ENCODE measurements around the gene OR6J1. TPM values are rescaled to one million over a fixed set of nuclear protein-coding genes. Genes with fewer than 3 reads are reported as not detected.
A peak's percentile ranks its signal among the peaks of the same experiment; 100 is the strongest.
"Not testable (repeated sequence)": the region's sequence is repeated elsewhere in the genome, so short reads cannot be mapped to it uniquely, and the experiment has no call there.

OR6J1 gene
- total RNA-seq, 1 experiment from 2014 or later: not detected

DNA sequence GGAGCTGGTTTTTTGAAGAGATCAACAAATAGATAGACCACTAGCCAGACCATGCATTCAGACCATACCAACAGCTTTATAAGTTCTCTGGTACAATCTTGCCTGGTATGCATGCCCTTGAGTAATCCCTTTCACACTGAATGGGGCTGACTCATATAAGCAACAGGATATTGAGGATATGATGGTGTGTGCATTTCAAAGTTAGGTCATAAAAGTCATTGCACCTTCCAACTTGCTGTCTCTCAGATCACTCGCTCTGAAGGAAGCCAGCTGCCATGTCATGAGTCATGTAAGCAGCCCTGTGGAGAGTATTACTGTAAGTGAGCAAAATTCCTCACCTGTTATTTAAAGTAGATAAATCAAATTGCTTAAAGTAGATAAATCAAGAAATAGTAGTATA is 45.0 kb upstream of the OR6J1 start:
- Histone ChIP-seq H3F3A (ENCODE audit: low read length, unreplicated experiment) (no peaks in the 10 kb centered on the region), H2AFZ (ENCODE audit: low read length) (no peak overlapping the region), H3K9me2 (replicated peaks; ENCODE audit: low read length) (no peaks in the 10 kb centered on the region), H3K79me2 (ENCODE audit: low read length) (no peaks in the 10 kb centered on the region), H3K9me3 (ENCODE audit: low read length) (no peaks in the 10 kb centered on the region), H3K27me3 (ENCODE audit: low read length) (peaks cover 17% of the 10 kb centered on the region), H3K4me1 (ENCODE audit: insufficient read depth, low read length) (0 out of 2 replicates have a peak, but pooled peaks cover 4% of the 10 kb centered on the region), H4K20me1 (ENCODE audit: low read length) (no peaks in the 10 kb centered on the region), H3K36me3 (ENCODE audit: low read depth, low read length) (no peaks in the 10 kb centered on the region), H3K27ac (ENCODE audit: low read length) (no peak overlapping the region), H3K4me2 (ENCODE audit: low read length) (no peak overlapping the region), H3K9ac (ENCODE audit: low read length) (no peak overlapping the region), H3K4me3 (ENCODE audit: low read length) (no peak overlapping the region)
- CTCF ChIA-PET: no interaction called here
- DNase-seq (peak; percentile 89), ATAC-seq (peak; percentile 99)
- POLR2A ChIA-PET (ENCODE audit: unreplicated experiment): no interaction called here
- BruUV-seq (replicated peaks): no TSS peak
- TF ChIP-seq EZH2phosphoT487 (IDR thresholded peaks at IDR 0.05; ENCODE audit: borderline replicate concordance, low read length): no peak
- TF ChIP-seq, protein P1, sequence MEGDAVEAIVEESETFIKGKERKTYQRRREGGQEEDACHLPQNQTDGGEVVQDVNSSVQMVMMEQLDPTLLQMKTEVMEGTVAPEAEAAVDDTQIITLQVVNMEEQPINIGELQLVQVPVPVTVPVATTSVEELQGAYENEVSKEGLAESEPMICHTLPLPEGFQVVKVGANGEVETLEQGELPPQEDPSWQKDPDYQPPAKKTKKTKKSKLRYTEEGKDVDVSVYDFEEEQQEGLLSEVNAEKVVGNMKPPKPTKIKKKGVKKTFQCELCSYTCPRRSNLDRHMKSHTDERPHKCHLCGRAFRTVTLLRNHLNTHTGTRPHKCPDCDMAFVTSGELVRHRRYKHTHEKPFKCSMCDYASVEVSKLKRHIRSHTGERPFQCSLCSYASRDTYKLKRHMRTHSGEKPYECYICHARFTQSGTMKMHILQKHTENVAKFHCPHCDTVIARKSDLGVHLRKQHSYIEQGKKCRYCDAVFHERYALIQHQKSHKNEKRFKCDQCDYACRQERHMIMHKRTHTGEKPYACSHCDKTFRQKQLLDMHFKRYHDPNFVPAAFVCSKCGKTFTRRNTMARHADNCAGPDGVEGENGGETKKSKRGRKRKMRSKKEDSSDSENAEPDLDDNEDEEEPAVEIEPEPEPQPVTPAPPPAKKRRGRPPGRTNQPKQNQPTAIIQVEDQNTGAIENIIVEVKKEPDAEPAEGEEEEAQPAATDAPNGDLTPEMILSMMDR (conservative IDR thresholded peaks at IDR 0.05; ENCODE audit: low read depth, low read length): no peak
- intact Hi-C loops (cut with micrococcal nuclease): no loop called here

DNA sequence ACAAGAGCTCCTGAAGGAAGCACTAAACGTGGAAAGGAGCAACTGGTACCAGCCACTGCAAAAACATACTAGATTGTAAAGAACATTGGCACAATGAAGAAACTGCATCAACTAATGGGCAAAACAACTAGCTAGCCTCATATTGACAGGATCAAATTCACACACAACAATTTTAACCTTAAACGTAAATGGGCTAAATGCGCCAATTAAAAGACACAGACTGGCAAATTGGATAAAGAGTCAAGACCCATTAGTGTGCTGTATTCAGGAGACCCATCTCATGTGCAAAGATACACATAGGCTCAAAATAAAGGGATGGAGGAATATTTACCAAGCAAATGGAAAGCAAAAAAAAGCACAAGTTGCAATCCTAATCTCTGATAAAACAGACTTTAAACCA is 43.8 kb upstream of the OR6J1 start:
- ATAC-seq; H3K9me3 ChIP-seq (ENCODE audit: low read length); POLR2A ChIA-PET (ENCODE audit: unreplicated experiment); H3K9me2 ChIP-seq (replicated peaks; ENCODE audit: low read length); H3K4me3 ChIP-seq (ENCODE audit: low read length); H3K27ac ChIP-seq (ENCODE audit: low read length); H3K79me2 ChIP-seq (ENCODE audit: low read length); BruUV-seq (replicated peaks); H3K9ac ChIP-seq (ENCODE audit: low read length); H3K4me1 ChIP-seq (ENCODE audit: insufficient read depth, low read length); H3K4me2 ChIP-seq (ENCODE audit: low read length); H3K36me3 ChIP-seq (ENCODE audit: low read depth, low read length); CTCF ChIA-PET; DNase-seq; H3F3A ChIP-seq (ENCODE audit: low read length, unreplicated experiment); H4K20me1 ChIP-seq (ENCODE audit: low read length); intact Hi-C loops (cut with micrococcal nuclease); H2AFZ ChIP-seq (ENCODE audit: low read length): not testable (repeated sequence)
- H3K27me3 ChIP-seq (ENCODE audit: low read length): peaks cover 13% of the 10 kb centered on the region

DNA sequence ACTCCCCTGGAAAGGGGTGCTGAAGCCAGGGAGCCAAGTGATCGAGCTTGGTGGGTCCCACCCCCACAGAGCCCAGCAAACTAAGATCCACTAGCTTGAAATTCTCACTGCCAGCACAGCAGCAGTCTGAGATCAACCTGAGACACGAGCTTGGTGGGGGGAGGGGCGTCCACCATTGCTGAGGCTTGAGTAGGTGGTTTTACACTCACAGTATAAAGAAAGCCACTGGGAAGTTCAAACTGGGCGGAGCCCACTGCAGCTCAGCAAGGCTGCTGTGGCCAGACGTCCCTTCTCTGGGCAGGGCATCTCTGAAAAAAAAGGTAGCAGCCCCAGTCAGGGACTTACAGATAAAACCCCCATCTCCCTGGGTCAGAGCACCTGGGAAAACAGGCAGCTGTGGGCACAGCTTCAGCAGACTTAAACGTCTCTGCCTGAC is 42.0 kb upstream of the OR6J1 start:
- intact Hi-C loops (cut with micrococcal nuclease); H3K27ac ChIP-seq (ENCODE audit: low read length); H4K20me1 ChIP-seq (ENCODE audit: low read length); H3K9ac ChIP-seq (ENCODE audit: low read length); H3K79me2 ChIP-seq (ENCODE audit: low read length); H3K36me3 ChIP-seq (ENCODE audit: low read depth, low read length); BruUV-seq (replicated peaks); H3K9me2 ChIP-seq (replicated peaks; ENCODE audit: low read length); H3K4me1 ChIP-seq (ENCODE audit: insufficient read depth, low read length); H3K4me3 ChIP-seq (ENCODE audit: low read length); DNase-seq; POLR2A ChIA-PET (ENCODE audit: unreplicated experiment); H3K4me2 ChIP-seq (ENCODE audit: low read length); H2AFZ ChIP-seq (ENCODE audit: low read length); ATAC-seq; H3K9me3 ChIP-seq (ENCODE audit: low read length); H3F3A ChIP-seq (ENCODE audit: low read length, unreplicated experiment): not testable (repeated sequence)
- H3K27me3 ChIP-seq (ENCODE audit: low read length): peaks cover 13% of the 10 kb centered on the region
- CTCF ChIA-PET: interaction anchor here (0.6 kb wide), 1 partner anchor 137 kb away, joined by 4 read pairs; no protein-coding TSS in a partner anchor

DNA sequence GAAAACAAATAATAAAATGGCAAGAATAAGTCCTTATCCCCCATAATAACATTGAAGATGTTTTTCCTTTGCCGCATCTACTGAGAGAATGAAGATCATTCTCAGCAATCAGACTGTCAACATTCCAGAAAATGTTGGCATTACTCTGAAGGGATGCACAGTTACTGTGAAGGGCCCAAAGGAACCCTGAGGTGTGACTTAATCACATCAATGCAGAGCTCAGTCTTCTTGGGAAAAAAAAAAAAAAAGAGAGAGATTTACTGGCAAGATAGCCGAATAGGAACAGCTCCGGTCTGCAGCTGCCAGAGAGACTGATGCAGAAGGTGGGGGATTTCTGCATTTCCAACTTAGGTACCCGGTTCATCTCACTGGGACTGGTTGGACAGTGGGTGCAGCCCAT is 41.3 kb upstream of the OR6J1 start:
- no peaks in the 10 kb centered on the region for H3K9me3 ChIP-seq (ENCODE audit: low read length)
- no peak overlapping the region for H3K27ac ChIP-seq (ENCODE audit: low read length)
- no peaks in the 10 kb centered on the region for H3K79me2 ChIP-seq (ENCODE audit: low read length)
- no peaks in the 10 kb centered on the region for H4K20me1 ChIP-seq (ENCODE audit: low read length)
- 0 out of 2 replicates have a peak, but pooled peaks cover 4% of the 10 kb centered on the region for H3K4me1 ChIP-seq (ENCODE audit: insufficient read depth, low read length)
- H3K27me3 ChIP-seq (ENCODE audit: low read length): peaks cover 13% of the 10 kb centered on the region
- DNase-seq (peak; percentile 3), ATAC-seq (no peak)
- no TSS peak for BruUV-seq (replicated peaks)
- no peak overlapping the region for H3K4me3 ChIP-seq (ENCODE audit: low read length)
- no peak overlapping the region for H2AFZ ChIP-seq (ENCODE audit: low read length)
- ChIA-PET CTCF (interaction anchor here (0.6 kb wide), 1 partner anchor 138 kb away, joined by 4 read pairs; no protein-coding TSS in a partner anchor), POLR2A (ENCODE audit: unreplicated experiment) (no interaction called here)
- H3K9me2 ChIP-seq (replicated peaks; ENCODE audit: low read length): no peaks in the 10 kb centered on the region
- no peaks in the 10 kb centered on the region for H3F3A ChIP-seq (ENCODE audit: low read length, unreplicated experiment)
- TF ChIP-seq, protein P1 (conservative IDR thresholded peaks at IDR 0.05; ENCODE audit: low read depth, low read length): no peak
- no peak for TF ChIP-seq EZH2phosphoT487 (IDR thresholded peaks at IDR 0.05; ENCODE audit: borderline replicate concordance, low read length)
- no peak for TF ChIP-seq EZH2 (IDR thresholded peaks at IDR 0.05; ENCODE audit: low read length, unreplicated experiment)
- H3K9ac ChIP-seq (ENCODE audit: low read length): no peak overlapping the region
- H3K36me3 ChIP-seq (ENCODE audit: low read depth, low read length): no peaks in the 10 kb centered on the region
- intact Hi-C loops (cut with micrococcal nuclease): no loop called here
- H3K4me2 ChIP-seq (ENCODE audit: low read length): no peak overlapping the region

DNA sequence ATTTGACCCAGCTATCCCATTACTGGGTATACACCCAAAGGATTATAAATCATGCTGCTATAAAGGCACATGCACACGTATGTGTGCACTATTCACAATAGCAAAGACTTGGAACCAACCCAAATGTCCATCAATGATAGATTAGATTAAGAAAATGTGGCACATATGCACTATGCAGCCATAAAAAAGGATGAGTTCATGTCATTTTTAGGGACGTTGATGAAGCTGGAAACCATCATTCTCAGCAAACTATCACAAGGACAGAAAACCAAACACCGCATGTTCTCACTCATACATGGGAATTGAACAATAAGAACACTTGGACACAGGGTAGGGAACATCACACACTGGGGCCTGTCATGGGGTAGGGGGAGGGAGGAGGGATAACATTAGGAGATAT is 39.3 kb upstream of the OR6J1 start:
- H3F3A ChIP-seq (ENCODE audit: low read length, unreplicated experiment); BruUV-seq (replicated peaks); CTCF ChIA-PET; H3K9me3 ChIP-seq (ENCODE audit: low read length); H3K4me3 ChIP-seq (ENCODE audit: low read length); H3K9ac ChIP-seq (ENCODE audit: low read length); H3K9me2 ChIP-seq (replicated peaks; ENCODE audit: low read length); H3K36me3 ChIP-seq (ENCODE audit: low read depth, low read length); H3K79me2 ChIP-seq (ENCODE audit: low read length); ATAC-seq; intact Hi-C loops (cut with micrococcal nuclease); DNase-seq; H4K20me1 ChIP-seq (ENCODE audit: low read length); H3K27ac ChIP-seq (ENCODE audit: low read length); H3K4me2 ChIP-seq (ENCODE audit: low read length); H2AFZ ChIP-seq (ENCODE audit: low read length); H3K4me1 ChIP-seq (ENCODE audit: insufficient read depth, low read length): not testable (repeated sequence)
- H3K27me3 ChIP-seq (ENCODE audit: low read length): peaks cover 18% of the 10 kb centered on the region
- POLR2A ChIA-PET (ENCODE audit: unreplicated experiment): interaction anchor here (0.6 kb wide), 1 partner anchor 257 kb away, joined by 5 read pairs; no protein-coding TSS in a partner anchor

Data from PC-3 (cell line).